Spleen (tissue), 11 donors: ENCODE measurements around the gene PPP1R3F. TPM values are rescaled to one million over a fixed set of nuclear protein-coding genes. Genes with fewer than 3 reads are reported as not detected.

ENCODE experiments used
- DNase-seq: peaks from one replicate; pipeline ENCODE4 v3.0.0-alpha.2; 2020
- H3K27ac ChIP-seq, 8 donors: fragments of 200-600 bp; sonication (generic) in 7 of 8; 1 replicate in 4 of 8; 2 replicates in 4 of 8; pipeline versions ENCODE4 v1.5.0 to v1.8.0; 2016 to 2021; ENCODE audit warnings: inconsistent platforms in 4 of 8, mild to moderate bottlenecking in 4 of 8, moderate library complexity in 1 of 8
- H3K27me3 ChIP-seq, 7 donors: fragments of 200-600 bp; sonication (generic) in 6 of 7; replicated peaks in 1 of 7; 1 replicate in 4 of 7; 2 replicates in 3 of 7; pipeline versions ENCODE4 v1.5.0 to v1.8.0; 2016 to 2021; ENCODE audit warnings: inconsistent platforms in 3 of 7, mild to moderate bottlenecking in 1 of 7
- H3K36me3 ChIP-seq, 6 donors: fragments of 200-600 bp; sonication (generic) in 5 of 6; 1 replicate in 4 of 6; 2 replicates in 2 of 6; pipeline versions ENCODE4 v1.5.0 to v1.8.0; 2016 to 2021; ENCODE audit warnings: inconsistent platforms in 2 of 6
- H3K4me1 ChIP-seq, 6 donors: fragments of 200-600 bp; sonication (generic) in 5 of 6; 1 replicate in 3 of 6; 2 replicates in 3 of 6; pipeline versions ENCODE4 v1.5.0 to v1.8.0; 2016 to 2021; ENCODE audit warnings: inconsistent platforms in 3 of 6
- H3K4me3 ChIP-seq, 8 donors: fragments of 200-600 bp; sonication (generic) in 7 of 8; 1 replicate in 4 of 8; 2 replicates in 4 of 8; pipeline versions ENCODE4 v1.5.0 to v1.8.0; 2016 to 2021; ENCODE audit warnings: inconsistent platforms in 4 of 8, mild to moderate bottlenecking in 4 of 8, moderate library complexity in 2 of 8
- H3K9me3 ChIP-seq, 8 donors: fragments of 200-600 bp; sonication (generic) in 7 of 8; 1 replicate in 4 of 8; 2 replicates in 4 of 8; pipeline versions ENCODE4 v1.5.0 to v1.8.0; 2016 to 2021; ENCODE audit warnings: inconsistent platforms in 4 of 8
- POLR2A ChIP-seq, 3 donors: fragments of 450-650 bp; IDR thresholded peaks; one replicate each; pipeline ENCODE4 v1.5.1; 2017; ENCODE audit warnings: antibody characterized with exemption in 3 of 3, mild to moderate bottlenecking in 1 of 3
- POLR2AphosphoS5 ChIP-seq, 3 donors: sonication (generic); formaldehyde crosslinking; IDR thresholded peaks; one replicate each; pipeline ENCODE4 v1.5.1; 2017; ENCODE audit warnings: antibody characterized with exemption in 3 of 3
- WGBS, 5 donors: extraction: QIAGEN DNeasy Blood & Tissue Kit in 3 of 5; methylation state at CpG; one replicate each; pipeline versions ENCODE4 v1.1.5 to v1.1.7; 2013 to 2018; 5-methylcytosine and 5-hydroxymethylcytosine counted together
- intact Hi-C: fragments of 100-400 bp; cut with DNase I; formaldehyde crosslinking; loops from one replicate; pipeline ENCODE4 v1.15.0; 2023; ENCODE audit warnings: low total_unique reads
- polyA plus RNA-seq, 3 donors: library from polyadenylated mRNA; stranded (reverse); fragments of 200-250 nt; gene quantifications; one replicate each; pipeline ENCODE4 v1.2.1, GENCODE V29; 2013
- total RNA-seq, 7 donors: library from RNA; depleted of rRNA in 3 of 7; stranded (reverse); fragments of >200 nt in 3 of 7; fragmentation: NEBNext Ultra II Directional in 4 of 7; extraction: Animal tissue kit (Norgen Biotek cat#: 25700) in 4 of 7; gene quantifications; one replicate each; pipeline versions ENCODE4 v1.1.0 to v1.2.1, GENCODE V29; 2016 to 2021
- TF ChIP-seq, protein P1 (sequence below), 11 experiments: fragments of 200-600 bp in 7 of 11; fragments of 450-650 bp in 4 of 11; sonication (generic) in 4 of 11; IDR thresholded peaks in 8 of 11; conservative IDR thresholded peaks in 3 of 11; 1 replicate in 7 of 11; 2 replicates in 4 of 11; pipeline versions ENCODE4 v1.4.0 to v1.8.0; 2016 to 2021; ENCODE audit warnings: antibody characterized with exemption in 11 of 11, inconsistent platforms in 4 of 11, mild to moderate bottlenecking in 1 of 11
- donor health status: healthy with polysubstance abuse.
- donor health status: DM: no; HTN: no; CAD: no; lungs with moderate emphysema.
- donor health status: DM: no; HTN: no; CAD: no.
- donor health status: Bipolar disorder and iron deficiency.
- donor health status: healthy.
- donor health status: DM: no; HTN: no; CAD: no.
- donor health status: DM: yes; HTN: yes; CAD: no.

PPP1R3F gene
- total and polyA plus RNA-seq, 10 donors: 2.2 to 8.9 (median 5.6) TPM

DNA sequence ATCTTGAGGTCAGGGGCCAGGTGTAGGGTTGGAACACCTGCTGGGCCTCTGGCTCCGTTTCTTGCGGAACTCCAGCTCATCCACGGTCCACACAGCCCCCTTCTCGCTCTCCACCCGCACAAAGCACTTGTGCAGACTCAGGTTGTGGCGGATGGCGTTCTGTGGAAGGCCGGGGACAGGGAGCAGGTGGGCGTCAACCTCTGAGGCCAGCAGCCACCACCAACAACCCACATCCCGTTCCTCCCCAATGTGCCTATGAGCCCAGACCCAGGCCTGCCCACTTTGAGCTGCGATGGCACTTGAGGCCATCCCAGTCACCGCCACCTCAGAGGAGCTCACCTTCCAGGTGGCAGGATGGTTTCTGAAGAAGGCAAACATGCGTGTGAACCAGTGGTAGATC is 18.3 kb upstream of the PPP1R3F start:
- TF ChIP-seq, protein P1, sequence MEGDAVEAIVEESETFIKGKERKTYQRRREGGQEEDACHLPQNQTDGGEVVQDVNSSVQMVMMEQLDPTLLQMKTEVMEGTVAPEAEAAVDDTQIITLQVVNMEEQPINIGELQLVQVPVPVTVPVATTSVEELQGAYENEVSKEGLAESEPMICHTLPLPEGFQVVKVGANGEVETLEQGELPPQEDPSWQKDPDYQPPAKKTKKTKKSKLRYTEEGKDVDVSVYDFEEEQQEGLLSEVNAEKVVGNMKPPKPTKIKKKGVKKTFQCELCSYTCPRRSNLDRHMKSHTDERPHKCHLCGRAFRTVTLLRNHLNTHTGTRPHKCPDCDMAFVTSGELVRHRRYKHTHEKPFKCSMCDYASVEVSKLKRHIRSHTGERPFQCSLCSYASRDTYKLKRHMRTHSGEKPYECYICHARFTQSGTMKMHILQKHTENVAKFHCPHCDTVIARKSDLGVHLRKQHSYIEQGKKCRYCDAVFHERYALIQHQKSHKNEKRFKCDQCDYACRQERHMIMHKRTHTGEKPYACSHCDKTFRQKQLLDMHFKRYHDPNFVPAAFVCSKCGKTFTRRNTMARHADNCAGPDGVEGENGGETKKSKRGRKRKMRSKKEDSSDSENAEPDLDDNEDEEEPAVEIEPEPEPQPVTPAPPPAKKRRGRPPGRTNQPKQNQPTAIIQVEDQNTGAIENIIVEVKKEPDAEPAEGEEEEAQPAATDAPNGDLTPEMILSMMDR (IDR thresholded peaks at IDR 0.05 in 8 of 11, conservative IDR thresholded peaks at IDR 0.05 in 3 of 11): no peak
- TF ChIP-seq POLR2AphosphoS5 (IDR thresholded peaks at IDR 0.05) (no peak), POLR2A (IDR thresholded peaks at IDR 0.05) (no peak)
- DNase-seq: peak; percentile 52
- no peaks in the 10 kb centered on the region for H3K27me3 ChIP-seq
- peaks cover 0 to 53% (median 27%) of the 10 kb centered on the region in 6 donors for H3K36me3 ChIP-seq
- WGBS, 5 donors: 87 to 95% (median 91%) methylated on average over 4 to 13 of the region's 13 CpGs
- intact Hi-C loops: no loop called here
- peaks cover 0 to 9% (median 0%) of the 10 kb centered on the region in 6 donors for H3K4me1 ChIP-seq
- H3K27ac ChIP-seq: no peak overlapping the region
- H3K4me3 ChIP-seq: no peak overlapping the region
- H3K9me3 ChIP-seq: no peaks in the 10 kb centered on the region

- 82 to 98% (median 97%) methylated on average over 6 to 7 of the region's 7 CpGs for WGBS, 5 donors
- no peak for DNase-seq
- TF ChIP-seq, protein P1 (IDR thresholded peaks at IDR 0.05 in 8 of 11, conservative IDR thresholded peaks at IDR 0.05 in 3 of 11): no peak
- TF ChIP-seq POLR2A (IDR thresholded peaks at IDR 0.05): no peak
- no peak for TF ChIP-seq POLR2AphosphoS5 (IDR thresholded peaks at IDR 0.05)
- Histone ChIP-seq H3K36me3 (peaks cover 0 to 20% (median 0%) of the 10 kb centered on the region in 6 donors), H3K4me3 (no peak overlapping the region), H3K9me3 (no peaks in the 10 kb centered on the region), H3K27ac (no peak overlapping the region), H3K27me3 (peaks cover 0 to 2% (median 0%) of the 10 kb centered on the region in 7 donors), H3K4me1 (peaks cover 0 to 27% (median 0%) of the 10 kb centered on the region in 6 donors)
- intact Hi-C loops: no loop called here
These were observed 15.0 kb upstream of the PPP1R3F start for GRCh38 chrX:49254639-49255038.

GRCh38 chrX:49256268-49256995 is 13.2 kb upstream of the PPP1R3F start:
- H3K4me1 ChIP-seq: peaks cover 0 to 27% (median 0%) of the 10 kb centered on the region in 6 donors
- peaks cover 0 to 3% (median 0%) of the 10 kb centered on the region in 7 donors for H3K27me3 ChIP-seq
- peaks cover 0 to 2% (median 0%) of the 10 kb centered on the region in 6 donors for H3K36me3 ChIP-seq
- no peak for DNase-seq
- intact Hi-C loops: no loop called here
- H3K27ac ChIP-seq: no peak overlapping the region
- TF ChIP-seq POLR2AphosphoS5 (IDR thresholded peaks at IDR 0.05): peak in 1 of 3 donors; percentile 26
- TF ChIP-seq, protein P1 (IDR thresholded peaks at IDR 0.05 in 8 of 11, conservative IDR thresholded peaks at IDR 0.05 in 3 of 11): no peak
- 82 to 95% (median 84%) methylated on average over 6 to 9 of the region's 9 CpGs for WGBS, 5 donors
- H3K9me3 ChIP-seq: no peaks in the 10 kb centered on the region
- H3K4me3 ChIP-seq: no peak overlapping the region

DNA sequence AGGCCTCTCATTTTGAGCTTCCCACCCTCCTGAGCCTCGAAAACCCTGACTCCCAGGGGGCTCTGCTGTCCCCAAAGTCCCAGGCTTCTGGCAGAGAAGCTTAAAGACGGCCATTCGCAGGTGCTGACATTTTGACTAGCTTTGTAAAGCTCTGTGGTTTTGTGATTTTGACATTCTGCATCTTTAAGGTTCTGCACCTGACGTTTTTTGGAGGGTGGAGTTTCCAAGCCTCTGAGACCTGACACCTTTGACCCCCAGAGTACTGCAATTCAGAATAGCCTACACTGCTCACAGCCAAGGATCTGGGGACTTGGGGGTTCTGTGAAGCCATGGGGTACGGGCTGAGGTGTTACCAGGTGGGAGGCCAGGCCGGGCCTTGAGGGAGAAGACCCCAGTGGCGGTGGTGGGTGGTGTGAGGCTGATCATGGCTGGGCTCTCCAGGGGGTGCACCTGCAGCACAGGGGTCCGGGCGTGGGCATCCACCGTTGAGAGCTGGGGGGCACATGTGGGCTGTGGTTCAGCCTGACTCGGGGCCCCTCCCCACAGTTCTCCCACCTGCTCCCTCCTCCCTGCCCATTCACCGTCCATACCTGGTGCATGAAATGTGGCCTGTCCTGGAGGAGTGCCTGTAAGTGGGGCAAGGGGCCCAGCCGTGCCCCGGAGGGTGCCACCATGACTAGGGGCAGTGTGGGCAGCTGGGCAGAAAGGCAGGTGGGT is 12.4 kb upstream of the PPP1R3F start:
- Histone ChIP-seq H3K27me3 (peaks cover 0 to 3% (median 0%) of the 10 kb centered on the region in 7 donors), H3K27ac (peak overlapping the region in 1 of 8 donors; percentile 19), H3K4me1 (peaks cover 0 to 27% (median 0%) of the 10 kb centered on the region in 6 donors), H3K4me3 (no peak overlapping the region), H3K36me3 (no peaks in the 10 kb centered on the region), H3K9me3 (no peaks in the 10 kb centered on the region)
- intact Hi-C loops: no loop called here
- no peak for DNase-seq
- WGBS, 5 donors: 65 to 79% (median 70%) methylated on average over 5 to 14 of the region's 14 CpGs
- TF ChIP-seq, protein P1 (IDR thresholded peaks at IDR 0.05 in 8 of 11, conservative IDR thresholded peaks at IDR 0.05 in 3 of 11): no peak
- TF ChIP-seq POLR2A (IDR thresholded peaks at IDR 0.05) (no peak), POLR2AphosphoS5 (IDR thresholded peaks at IDR 0.05) (no peak)
